Measurements from ENCODE around the gene CDC20. TPM values are rescaled to one million over a fixed set of nuclear protein-coding genes. Genes with fewer than 3 reads are reported as not detected.

Gene CDC20
- polyA plus RNA-seq, 3 donors: 0.08 to 0.10 TPM; not detected in 1

- Histone ChIP-seq H3K4me1 (ENCODE audit: control insufficient read depth in 1 of 2, insufficient read depth in 2 of 2, low read length in 2 of 2) (peaks cover 64 to 93% of the 10 kb centered on the region in 2 donors), H4K20me1 (ENCODE audit: insufficient read depth, low read length) (peaks cover 72% of the 10 kb centered on the region), H3K79me2 (ENCODE audit: insufficient read depth, low read length) (peaks cover 89% of the 10 kb centered on the region), H3K27me3 (ENCODE audit: control insufficient read depth in 2 of 2, insufficient read depth in 2 of 2, low read length in 2 of 2) (no peaks in the 10 kb centered on the region), H2AFZ (ENCODE audit: insufficient read depth, low read depth, low read length, poor library complexity, severe bottlenecking) (no peak overlapping the region), H3K9me3 (replicated peaks in 1 of 2; ENCODE audit: control insufficient read depth in 1 of 2, insufficient read depth in 1 of 2, low read length in 2 of 2) (no peaks in the 10 kb centered on the region), H3K36me3 (replicated peaks in 1 of 2; ENCODE audit: control insufficient read depth in 1 of 2, insufficient read depth in 2 of 2, low read length in 2 of 2) (peaks cover 47 to 62% of the 10 kb centered on the region in 2 donors), H3K27ac (ENCODE audit: low read depth in 1 of 2, low read length in 2 of 2) (peak overlapping the region in 1 of 2 donors; percentile 97), H3K4me2 (replicated peaks; ENCODE audit: extremely low read depth, low read length, poor library complexity, severe bottlenecking) (no peak overlapping the region), H3K4me3 (replicated peaks in 1 of 3; ENCODE audit: low read depth in 2 of 3, low read length in 3 of 3) (no peak overlapping the region), H3K9ac (ENCODE audit: insufficient read depth, low read length, poor library complexity, severe bottlenecking) (no peak overlapping the region)
- Mint-ChIP-seq H3K9me3 (peaks cover 0 to 1% (median 0%) of the 10 kb centered on the region in 7 donors), H3K36me3 (peaks cover 55 to 62% of the 10 kb centered on the region in 2 donors), H3K27me3 (ENCODE audit: low read depth in 3 of 3) (no peaks in the 10 kb centered on the region), H3K4me1 (peaks cover 85% of the 10 kb centered on the region), H3K27ac (peak overlapping the region in 5 of 7 donors; percentile 47 to 91 (median 82)), H3K4me3 (no peak overlapping the region)
- intact Hi-C loops (cut with micrococcal nuclease): loop anchor here in 1 of 2 donors (10.0 kb wide), 1 partner anchor 189 kb away; the partner anchor contains the start of genes CFAP57 and EBNA1BP2
- no peak for DNase-seq
- no peak for TF ChIP-seq CTCF (IDR thresholded peaks at IDR 0.05)
- WGBS (ENCODE audit: insufficient coverage): 90% methylated on average over 5 of the region's 5 CpGs
Observed at GRCh38 chr1:43363935-43364525, 5.2 kb downstream of the CDC20 start.

- Mint-ChIP-seq H3K4me3 (peak overlapping the region in 1 of 2 donors; percentile 55), H3K9me3 (peaks cover 0 to 1% (median 0%) of the 10 kb centered on the region in 7 donors), H3K4me1 (peaks cover 75% of the 10 kb centered on the region), H3K27ac (peak overlapping the region in 6 of 7 donors; percentile 49 to 95 (median 86)), H3K27me3 (ENCODE audit: low read depth in 3 of 3) (no peaks in the 10 kb centered on the region), H3K36me3 (peaks cover 50 to 58% of the 10 kb centered on the region in 2 donors)
- Histone ChIP-seq H3K36me3 (replicated peaks in 1 of 2; ENCODE audit: control insufficient read depth in 1 of 2, insufficient read depth in 2 of 2, low read length in 2 of 2) (peaks cover 47 to 54% of the 10 kb centered on the region in 2 donors), H3K4me1 (ENCODE audit: control insufficient read depth in 1 of 2, insufficient read depth in 2 of 2, low read length in 2 of 2) (peaks cover 50 to 79% of the 10 kb centered on the region in 2 donors), H3K27me3 (ENCODE audit: control insufficient read depth in 2 of 2, insufficient read depth in 2 of 2, low read length in 2 of 2) (no peaks in the 10 kb centered on the region), H2AFZ (ENCODE audit: insufficient read depth, low read depth, low read length, poor library complexity, severe bottlenecking) (no peak overlapping the region), H3K27ac (ENCODE audit: low read depth in 1 of 2, low read length in 2 of 2) (peak overlapping the region; percentile 18 to 97), H4K20me1 (ENCODE audit: insufficient read depth, low read length) (peaks cover 57% of the 10 kb centered on the region), H3K4me2 (replicated peaks; ENCODE audit: extremely low read depth, low read length, poor library complexity, severe bottlenecking) (peak overlapping the region; percentile 92), H3K9ac (ENCODE audit: insufficient read depth, low read length, poor library complexity, severe bottlenecking) (peak overlapping the region; percentile 96), H3K4me3 (replicated peaks in 1 of 3; ENCODE audit: low read depth in 2 of 3, low read length in 3 of 3) (peak overlapping the region in 1 of 3 experiments; percentile 98), H3K79me2 (ENCODE audit: insufficient read depth, low read length) (peaks cover 77% of the 10 kb centered on the region), H3K9me3 (replicated peaks in 1 of 2; ENCODE audit: control insufficient read depth in 1 of 2, insufficient read depth in 1 of 2, low read length in 2 of 2) (no peaks in the 10 kb centered on the region)
- WGBS (ENCODE audit: insufficient coverage): 90% methylated on average over 2 of the region's 2 CpGs
- no peak for DNase-seq
- intact Hi-C loops (cut with micrococcal nuclease): loop anchor here in 1 of 2 donors (10.0 kb wide), 1 partner anchor 191 kb away; the partner anchor contains the start of genes CFAP57 and EBNA1BP2
- TF ChIP-seq CTCF (IDR thresholded peaks at IDR 0.05): no peak
Observed at GRCh38 chr1:43365678-43366077, 6.9 kb downstream of the CDC20 start.
